Keratinocyte (primary cell): ENCODE data around the gene SCFD2. TPM values are rescaled to one million over a fixed set of nuclear protein-coding genes. Genes with fewer than 3 reads are reported as not detected.

Experiments used
- DNase-seq: peaks from one replicate; pipeline ENCODE4 v3.0.0-alpha.2; 2011; ENCODE audit warnings: low read depth, missing footprints, low spot score
- FAIRE-seq: peaks from 2 replicates; lab custom pipeline; 2011; peaks lifted over from hg19 to GRCh38; lab: Jason Lieb, UNC
- H2AFZ ChIP-seq: 2 replicates; pipeline ENCODE4 v1.6.0; 2012; ENCODE audit warnings: low read length, control low read depth, inconsistent platforms; ENCODE audit not compliant: control insufficient read depth
- H3K27ac ChIP-seq: 2 replicates; pipeline ENCODE4 v1.5.1; 2011; ENCODE audit warnings: low read length; ENCODE audit not compliant: control insufficient read depth, insufficient read depth
- H3K27me3 ChIP-seq: 3 replicates; pipeline ENCODE4 v1.6.0; 2011; ENCODE audit warnings: low read length; ENCODE audit not compliant: control insufficient read depth, insufficient read depth; ENCODE audit errors: extremely low read depth
- H3K36me3 ChIP-seq, 2 experiments: 2 replicates in 1 of 2; 3 replicates in 1 of 2; pipeline ENCODE4 v1.5.1; 2011; ENCODE audit warnings: low read length in 2 of 2, mild to moderate bottlenecking in 1 of 2; ENCODE audit not compliant: control insufficient read depth in 2 of 2, insufficient read depth in 2 of 2; ENCODE audit errors: extremely low read depth in 1 of 2
- H3K4me1 ChIP-seq: 3 replicates; pipeline ENCODE4 v1.5.1; 2011; ENCODE audit warnings: low read length; ENCODE audit not compliant: control insufficient read depth, insufficient read depth; ENCODE audit errors: extremely low read depth
- H3K4me2 ChIP-seq: 3 replicates; pipeline ENCODE4 v1.6.0; 2011; ENCODE audit warnings: low read depth, low read length; ENCODE audit not compliant: control insufficient read depth, insufficient read depth; ENCODE audit errors: extremely low read depth
- H3K4me3 ChIP-seq, 3 experiments: fragments of 200-600 bp in 1 of 3; sonication (generic) in 1 of 3; 2 replicates in 2 of 3; 3 replicates in 1 of 3; pipeline ENCODE4 v1.5.1; 2011 to 2016; ENCODE audit warnings: low read length in 3 of 3, mild to moderate bottlenecking in 3 of 3, control low read depth in 2 of 3, inconsistent platforms in 1 of 3, low read depth in 1 of 3, mixed read lengths in 1 of 3, mixed run types in 1 of 3, moderate library complexity in 1 of 3; ENCODE audit not compliant: control insufficient read depth in 2 of 3, insufficient read depth in 2 of 3; ENCODE audit errors: extremely low read depth in 1 of 3
- H3K79me2 ChIP-seq: 2 replicates; pipeline ENCODE4 v1.6.0; 2012; ENCODE audit warnings: low read length; ENCODE audit not compliant: control insufficient read depth, insufficient read depth
- H3K9ac ChIP-seq: 3 replicates; pipeline ENCODE4 v1.6.0; 2011; ENCODE audit warnings: low read length; ENCODE audit not compliant: control insufficient read depth, insufficient read depth; ENCODE audit errors: extremely low read depth
- H3K9me1 ChIP-seq: 3 replicates; pipeline ENCODE4 v1.6.0; 2011; ENCODE audit warnings: low read length; ENCODE audit not compliant: control insufficient read depth, insufficient read depth; ENCODE audit errors: extremely low read depth
- H3K9me3 ChIP-seq: 2 replicates; pipeline ENCODE4 v1.5.1; 2012; ENCODE audit warnings: low read depth, low read length; ENCODE audit not compliant: control insufficient read depth
- H4K20me1 ChIP-seq: 3 replicates; pipeline ENCODE4 v1.6.0; 2011; ENCODE audit warnings: low read length; ENCODE audit not compliant: control insufficient read depth, insufficient read depth; ENCODE audit errors: extremely low read depth
- CTCF ChIP-seq, 3 experiments: IDR thresholded peaks in 1 of 3; conservative IDR thresholded peaks in 1 of 3; optimal IDR thresholded peaks in 1 of 3; 2 replicates in 2 of 3; 3 replicates in 1 of 3; pipeline versions ENCODE3 to v1.5.1; 2011; ENCODE audit warnings: low read length in 3 of 3, mild to moderate bottlenecking in 3 of 3, moderate library complexity in 2 of 3, control low read depth in 1 of 3, inconsistent platforms in 1 of 3; ENCODE audit not compliant: insufficient read depth in 2 of 3; ENCODE audit errors: extremely low read depth in 1 of 3
- EZH2 ChIP-seq: IDR thresholded peaks from one replicate; pipeline ENCODE4 v1.6.1; 2012; ENCODE audit warnings: inconsistent platforms, mild to moderate bottlenecking, low read length, moderate library complexity
- dilution Hi-C: fragments of 300-500 bp; cut with MboI; formaldehyde crosslinking; loops from one replicate; pipeline ENCODE4 v1.7.0; 2020; ENCODE audit warnings: low sequenced_read_pairs; ENCODE audit not compliant: extremely low pct_ligation_motif_present
- polyA plus RNA-seq, 5 experiments: library from polyadenylated mRNA; depleted of rRNA in 3 of 5; stranded (reverse) in 3 of 5; stranded (forward) in 1 of 5; unstranded in 1 of 5; fragments of >200 nt; gene quantifications; 1 replicate in 1 of 5; 2 replicates in 3 of 5; 3 replicates in 1 of 5; pipeline versions ENCODE4 v1.2.1 to v1.2.3, GENCODE V29; 2011 to 2012; ENCODE audit warnings: missing spikeins in 2 of 5, low read depth in 1 of 5, low replicate concordance in 1 of 5

SCFD2 gene
- polyA plus RNA-seq, 1 donor (not counting 4 experiments of a cell fraction or from before 2014, with no cell fraction given), result 13.9 TPM

- Histone ChIP-seq H3K27ac (no peak overlapping the region), H3K9me3 (no peaks in the 10 kb centered on the region), H3K9me1 (no peaks in the 10 kb centered on the region), H3K4me3 (no peak overlapping the region), H3K4me1 (peaks cover 4% of the 10 kb centered on the region), H4K20me1 (no peaks in the 10 kb centered on the region), H3K27me3 (no peaks in the 10 kb centered on the region), H2AFZ (no peak overlapping the region), H3K79me2 (no peaks in the 10 kb centered on the region), H3K36me3 (no peaks in the 10 kb centered on the region), H3K9ac (no peak overlapping the region), H3K4me2 (no peak overlapping the region)
- TF ChIP-seq CTCF (optimal IDR thresholded peaks at IDR 0.05 in 1 of 3, IDR thresholded peaks at IDR 0.05 in 1 of 3, conservative IDR thresholded peaks at IDR 0.05 in 1 of 3; ENCODE audit: extremely low read depth in 1 of 3, insufficient read depth in 2 of 3, low read length in 3 of 3) (no peak), EZH2 (no peak)
- FAIRE-seq (no peak), DNase-seq (no peak)
- dilution Hi-C loops, result no loop called here
These were observed 484.9 kb downstream of the SCFD2 start for GRCh38 chr4:52880994-52881393.

GRCh38 chr4:52879471-52879870 is 486.4 kb downstream of the SCFD2 start:
- dilution Hi-C loops, result no loop called here
- Histone ChIP-seq H4K20me1 (no peaks in the 10 kb centered on the region), H3K4me3 (no peak overlapping the region), H3K27me3 (no peaks in the 10 kb centered on the region), H3K4me2 (no peak overlapping the region), H3K9me1 (no peaks in the 10 kb centered on the region), H3K27ac (no peak overlapping the region), H3K4me1 (peaks cover under 1% of the 10 kb centered on the region), H3K79me2 (no peaks in the 10 kb centered on the region), H3K9ac (no peak overlapping the region), H2AFZ (no peak overlapping the region), H3K36me3 (no peaks in the 10 kb centered on the region), H3K9me3 (no peaks in the 10 kb centered on the region)
- no peak for DNase-seq
- FAIRE-seq, result no peak
- TF ChIP-seq EZH2, result no peak
- no peak for TF ChIP-seq CTCF (optimal IDR thresholded peaks at IDR 0.05 in 1 of 3, IDR thresholded peaks at IDR 0.05 in 1 of 3, conservative IDR thresholded peaks at IDR 0.05 in 1 of 3; ENCODE audit: extremely low read depth in 1 of 3, insufficient read depth in 2 of 3, low read length in 3 of 3)
